Measurements from ENCODE around the gene CLSTN3. TPM values are rescaled to one million over a fixed set of nuclear protein-coding genes. Genes with fewer than 3 reads are reported as not detected.

CLSTN3 gene
- total RNA-seq, 1 experiment from 2014 or later: 40.2 TPM

- no peaks in the 10 kb centered on the region for H3K4me1 ChIP-seq
- peaks cover 12% of the 10 kb centered on the region for H3K9me3 ChIP-seq
- ChIA-PET POLR2A (no interaction called here), CTCF (interaction anchor here (0.6 to 1.9 kb wide), 6 partner anchors 9 to 220 kb away, joined by 3 to 10 read pairs (median 4); partner anchors contain the start of gene C1S)
- H3K27ac Mint-ChIP-seq (ENCODE audit: unreplicated experiment): no peak overlapping the region
- H3K4me1 Mint-ChIP-seq (ENCODE audit: low read depth, unreplicated experiment): peaks cover 12% of the 10 kb centered on the region
- TF ChIP-seq, protein P1, sequence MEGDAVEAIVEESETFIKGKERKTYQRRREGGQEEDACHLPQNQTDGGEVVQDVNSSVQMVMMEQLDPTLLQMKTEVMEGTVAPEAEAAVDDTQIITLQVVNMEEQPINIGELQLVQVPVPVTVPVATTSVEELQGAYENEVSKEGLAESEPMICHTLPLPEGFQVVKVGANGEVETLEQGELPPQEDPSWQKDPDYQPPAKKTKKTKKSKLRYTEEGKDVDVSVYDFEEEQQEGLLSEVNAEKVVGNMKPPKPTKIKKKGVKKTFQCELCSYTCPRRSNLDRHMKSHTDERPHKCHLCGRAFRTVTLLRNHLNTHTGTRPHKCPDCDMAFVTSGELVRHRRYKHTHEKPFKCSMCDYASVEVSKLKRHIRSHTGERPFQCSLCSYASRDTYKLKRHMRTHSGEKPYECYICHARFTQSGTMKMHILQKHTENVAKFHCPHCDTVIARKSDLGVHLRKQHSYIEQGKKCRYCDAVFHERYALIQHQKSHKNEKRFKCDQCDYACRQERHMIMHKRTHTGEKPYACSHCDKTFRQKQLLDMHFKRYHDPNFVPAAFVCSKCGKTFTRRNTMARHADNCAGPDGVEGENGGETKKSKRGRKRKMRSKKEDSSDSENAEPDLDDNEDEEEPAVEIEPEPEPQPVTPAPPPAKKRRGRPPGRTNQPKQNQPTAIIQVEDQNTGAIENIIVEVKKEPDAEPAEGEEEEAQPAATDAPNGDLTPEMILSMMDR (IDR thresholded peaks at IDR 0.05; ENCODE audit: insufficient read depth in 1 of 2, low read depth in 1 of 2, low read length in 1 of 2, severe bottlenecking in 1 of 2, unreplicated experiment in 1 of 2): no peak
- H3K27me3 Mint-ChIP-seq (ENCODE audit: insufficient read depth, unreplicated experiment): no peaks in the 10 kb centered on the region
- intact Hi-C loops (cut with micrococcal nuclease; ENCODE audit: unreplicated experiment): no loop called here
- peaks cover 1% of the 10 kb centered on the region; the same call in 1 of the 2 replicates for H3K36me3 ChIP-seq (ENCODE audit: control insufficient read depth, insufficient read depth, low read length)
- no peak overlapping the region for H3K4me3 ChIP-seq (ENCODE audit: low read depth, low read length)
- BruUV-seq (replicated peaks): no TSS peak
- peaks cover 11% of the 10 kb centered on the region for H3K9me3 Mint-ChIP-seq (ENCODE audit: unreplicated experiment)
- no peaks in the 10 kb centered on the region for H3K27me3 ChIP-seq (replicated peaks; ENCODE audit: control insufficient read depth, insufficient read depth, low read length)
- DNase-seq: no peak
- peaks cover 26% of the 10 kb centered on the region for H3K36me3 Mint-ChIP-seq (ENCODE audit: insufficient read depth, unreplicated experiment)
- no peak overlapping the region for H3K4me3 Mint-ChIP-seq (ENCODE audit: unreplicated experiment)
These were observed 19.5 kb upstream of the CLSTN3 start for GRCh38 chr12:7110661-7111060.

GRCh38 chr12:7112041-7112440 is 18.1 kb upstream of the CLSTN3 start:
- H3K9me3 ChIP-seq: no peaks in the 10 kb centered on the region
- ChIA-PET POLR2A (no interaction called here), CTCF (interaction anchor here (0.9 to 2.3 kb wide), 8 partner anchors 9 to 239 kb away, joined by 3 to 24 read pairs (median 6); partner anchors contain the start of genes C12orf57, C1S, RNU7-1 and SPSB2)
- no peak overlapping the region for H3K4me3 Mint-ChIP-seq (ENCODE audit: unreplicated experiment)
- H3K4me1 ChIP-seq: no peaks in the 10 kb centered on the region
- no peak overlapping the region for H3K4me3 ChIP-seq (ENCODE audit: low read depth, low read length)
- peaks cover 17% of the 10 kb centered on the region for H3K36me3 Mint-ChIP-seq (ENCODE audit: insufficient read depth, unreplicated experiment)
- no peak overlapping the region for H3K27ac Mint-ChIP-seq (ENCODE audit: unreplicated experiment)
- peak in 1 of 2 experiments; percentile 17 for DNase-seq
- peaks cover 1% of the 10 kb centered on the region; the same call in 1 of the 2 replicates for H3K36me3 ChIP-seq (ENCODE audit: control insufficient read depth, insufficient read depth, low read length)
- H3K9me3 Mint-ChIP-seq (ENCODE audit: unreplicated experiment): no peaks in the 10 kb centered on the region
- BruUV-seq (replicated peaks): no TSS peak
- intact Hi-C loops (cut with micrococcal nuclease; ENCODE audit: unreplicated experiment): no loop called here
- H3K27me3 ChIP-seq (replicated peaks; ENCODE audit: control insufficient read depth, insufficient read depth, low read length): no peaks in the 10 kb centered on the region
- no peaks in the 10 kb centered on the region for H3K27me3 Mint-ChIP-seq (ENCODE audit: insufficient read depth, unreplicated experiment)
- H3K4me1 Mint-ChIP-seq (ENCODE audit: low read depth, unreplicated experiment): peaks cover 12% of the 10 kb centered on the region
- TF ChIP-seq, protein P1 (IDR thresholded peaks at IDR 0.05; ENCODE audit: insufficient read depth in 1 of 2, low read depth in 1 of 2, low read length in 1 of 2, severe bottlenecking in 1 of 2, unreplicated experiment in 1 of 2): no peak

GRCh38 chr12:7113389-7113871 is 16.7 kb upstream of the CLSTN3 start:
- CTCF ChIA-PET: interaction anchor here (0.5 to 2.3 kb wide), 9 partner anchors 31 to 241 kb away, joined by 3 to 24 read pairs (median 5); partner anchors contain the start of genes C12orf57, RNU7-1 and SPSB2
- H3K36me3 ChIP-seq (ENCODE audit: control insufficient read depth, insufficient read depth, low read length): peaks cover 1% of the 10 kb centered on the region; the same call in 1 of the 2 replicates
- Mint-ChIP-seq H3K4me1 (ENCODE audit: low read depth, unreplicated experiment) (peaks cover 6% of the 10 kb centered on the region), H3K27me3 (ENCODE audit: insufficient read depth, unreplicated experiment) (no peaks in the 10 kb centered on the region), H3K4me3 (ENCODE audit: unreplicated experiment) (no peak overlapping the region), H3K36me3 (ENCODE audit: insufficient read depth, unreplicated experiment) (peaks cover 8% of the 10 kb centered on the region), H3K9me3 (ENCODE audit: unreplicated experiment) (no peaks in the 10 kb centered on the region), H3K27ac (ENCODE audit: unreplicated experiment) (no peak overlapping the region)
- POLR2A ChIA-PET: interaction anchor here (0.5 to 1.4 kb wide), 3 partner anchors 167 to 193 kb away, joined by 3 to 11 read pairs (median 8); partner anchors contain the start of gene RNU7-1
- TF ChIP-seq, protein P1 (IDR thresholded peaks at IDR 0.05; ENCODE audit: insufficient read depth in 1 of 2, low read depth in 1 of 2, low read length in 1 of 2, severe bottlenecking in 1 of 2, unreplicated experiment in 1 of 2): peak; percentile 90 to 98
- no peaks in the 10 kb centered on the region for H3K9me3 ChIP-seq
- DNase-seq: peak; percentile 43 to 61
- no peaks in the 10 kb centered on the region for H3K4me1 ChIP-seq
- H3K4me3 ChIP-seq (ENCODE audit: low read depth, low read length): no peak overlapping the region
- no peaks in the 10 kb centered on the region for H3K27me3 ChIP-seq (replicated peaks; ENCODE audit: control insufficient read depth, insufficient read depth, low read length)
- intact Hi-C loops (cut with micrococcal nuclease; ENCODE audit: unreplicated experiment): loop anchor here (1.0 kb wide), 2 partner anchors 53 to 167 kb away; partner anchors contain the start of gene C1S
- no TSS peak for BruUV-seq (replicated peaks)

All from Caco-2 (cell line).